IPS-20b (cell line): ENCODE results near the gene ACTR3.
"Not testable (repeated sequence)": the region's sequence is repeated elsewhere in the genome, so short reads cannot be mapped to it uniquely, and the experiment has no call there.

Source experiments
- H3K27ac ChIP-seq: one replicate; pipeline ENCODE4 v1.5.1; 2013; ENCODE audit warnings: low read length
- H3K27me3 ChIP-seq: 2 replicates; pipeline ENCODE4 v1.6.1; 2013; ENCODE audit warnings: mild to moderate bottlenecking, low read length, inconsistent platforms; ENCODE audit not compliant: insufficient read depth
- H3K36me3 ChIP-seq: 2 replicates; pipeline ENCODE4 v1.6.1; 2013; ENCODE audit warnings: low read depth, mild to moderate bottlenecking, inconsistent platforms, low read length, moderate library complexity; ENCODE audit not compliant: insufficient read depth
- H3K4me1 ChIP-seq: 2 replicates; pipeline ENCODE4 v1.6.1; 2013; ENCODE audit warnings: mild to moderate bottlenecking, control low read depth, inconsistent platforms, low read length, moderate library complexity; ENCODE audit not compliant: insufficient read depth
- H3K4me3 ChIP-seq: 2 replicates; pipeline ENCODE4 v1.5.1; 2013; ENCODE audit warnings: mild to moderate bottlenecking, low read length, inconsistent platforms
- H3K9ac ChIP-seq: 2 replicates; pipeline ENCODE4 v1.6.1; 2013; ENCODE audit warnings: low read depth, mild to moderate bottlenecking, inconsistent platforms, low read length, moderate library complexity
- H3K9me3 ChIP-seq: 2 replicates; pipeline ENCODE4 v1.6.1; 2013; ENCODE audit warnings: mild to moderate bottlenecking, low read depth, low read length, inconsistent platforms; ENCODE audit not compliant: insufficient read depth

ACTR3 gene

DNA sequence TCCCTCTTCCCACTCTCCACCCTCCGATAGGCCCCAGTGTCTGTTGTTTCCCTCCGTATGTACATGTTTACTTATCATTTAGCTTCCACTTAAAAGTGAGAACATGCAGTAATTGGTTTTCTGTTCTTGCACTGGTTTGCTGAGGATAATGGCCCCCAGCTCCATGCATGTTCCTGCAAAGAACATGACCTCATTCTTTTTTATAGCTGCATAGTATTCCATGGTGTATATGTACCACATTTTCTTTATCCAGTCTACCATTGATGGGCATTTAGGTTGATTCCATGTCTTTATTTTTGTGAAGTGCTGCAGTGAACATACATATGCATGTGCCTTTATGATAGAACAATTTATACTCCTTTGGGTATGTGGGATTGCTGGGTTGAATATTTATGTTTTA is 55.9 kb downstream of the ACTR3 start:
- not testable (repeated sequence) for H3K27me3 ChIP-seq, H3K4me1 ChIP-seq, H3K9me3 ChIP-seq, H3K9ac ChIP-seq, H3K27ac ChIP-seq, H3K4me3 ChIP-seq
- H3K36me3 ChIP-seq, result peaks cover 82% of the 10 kb centered on the region

DNA sequence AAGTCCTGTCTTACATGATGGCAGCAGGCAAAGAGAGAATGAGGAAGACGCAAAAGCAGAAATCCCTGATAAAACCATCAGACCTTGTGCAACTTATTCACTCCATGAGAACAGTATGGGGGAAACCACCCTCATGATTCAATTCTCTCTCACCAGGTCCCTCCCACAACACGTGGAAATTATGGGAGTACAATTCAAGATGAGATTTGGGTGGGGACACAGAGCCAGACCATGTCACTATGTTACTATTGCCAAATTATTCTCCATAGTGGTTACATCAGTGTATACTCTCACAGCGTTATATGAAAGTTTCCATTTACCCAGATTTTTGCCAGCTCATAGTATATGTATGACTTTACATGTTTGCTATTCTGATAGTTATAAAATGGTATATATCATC is 61.0 kb downstream of the ACTR3 start:
- not testable (repeated sequence) for H3K9me3 ChIP-seq, H3K27ac ChIP-seq, H3K27me3 ChIP-seq, H3K9ac ChIP-seq, H3K4me1 ChIP-seq, H3K4me3 ChIP-seq
- H3K36me3 ChIP-seq, result peaks cover 90% of the 10 kb centered on the region

DNA sequence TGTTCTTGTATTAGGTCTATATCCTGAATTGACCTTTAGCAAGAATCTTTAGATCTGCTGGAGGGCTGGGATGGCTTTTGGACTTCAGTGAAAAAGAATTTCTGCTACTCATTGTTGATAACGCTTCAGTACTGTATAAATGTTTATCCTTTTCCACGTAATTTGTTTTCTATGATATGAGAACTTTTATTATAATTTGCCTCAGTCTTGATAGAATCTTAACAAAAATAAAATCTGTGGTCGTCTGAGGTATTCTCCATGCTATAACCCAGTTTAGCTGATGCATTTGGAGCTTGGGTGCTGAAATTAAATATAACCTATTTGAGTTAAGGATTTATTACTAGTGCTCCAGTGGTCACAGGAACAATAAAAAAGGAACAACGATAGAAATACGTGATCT is 71.1 kb downstream of the ACTR3 start:
- Histone ChIP-seq H3K4me3 (no peak overlapping the region), H3K27ac (no peak overlapping the region), H3K36me3 (peaks cover 19% of the 10 kb centered on the region), H3K27me3 (no peaks in the 10 kb centered on the region), H3K4me1 (no peaks in the 10 kb centered on the region), H3K9me3 (no peaks in the 10 kb centered on the region), H3K9ac (no peak overlapping the region)

DNA sequence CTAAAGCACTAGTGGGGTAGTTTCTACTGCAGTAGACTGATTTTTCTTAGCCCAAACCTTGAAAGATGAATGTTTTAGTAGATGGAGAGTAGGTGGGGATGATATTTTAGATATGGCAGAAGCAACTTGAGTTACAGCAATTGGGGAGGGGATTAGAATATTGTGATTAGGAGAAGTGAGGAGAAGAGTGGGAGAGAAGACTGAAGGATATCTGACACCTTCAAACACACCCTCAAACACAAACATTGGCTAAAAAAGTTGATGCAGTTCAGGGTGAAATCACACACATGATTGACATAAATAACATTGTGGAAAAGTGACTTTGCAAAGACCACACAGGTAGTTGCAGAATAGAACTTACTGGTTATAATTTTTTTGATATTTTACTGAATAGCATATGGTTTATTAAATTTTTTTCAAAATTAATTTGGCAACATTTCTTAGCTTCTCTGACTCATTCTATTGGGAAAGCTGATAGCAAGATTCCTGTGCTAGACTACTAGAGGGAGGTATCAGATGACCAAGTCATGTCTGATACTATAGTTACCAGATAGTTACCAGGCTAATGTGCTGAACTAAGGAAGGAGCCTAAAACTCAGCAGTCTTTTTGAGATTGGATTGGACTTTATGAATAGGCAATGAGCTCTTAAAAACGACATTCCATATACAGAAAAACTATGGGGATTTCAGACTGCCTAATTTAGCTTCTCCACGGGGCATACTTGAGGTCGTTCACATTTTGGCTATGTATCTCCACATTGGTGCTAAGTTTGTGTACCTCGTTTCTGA is 73.0 kb downstream of the ACTR3 start:
- Histone ChIP-seq H3K27me3 (no peaks in the 10 kb centered on the region), H3K27ac (no peak overlapping the region), H3K9ac (no peak overlapping the region), H3K4me1 (no peaks in the 10 kb centered on the region), H3K4me3 (no peak overlapping the region), H3K9me3 (no peaks in the 10 kb centered on the region), H3K36me3 (peaks cover 2% of the 10 kb centered on the region)

DNA sequence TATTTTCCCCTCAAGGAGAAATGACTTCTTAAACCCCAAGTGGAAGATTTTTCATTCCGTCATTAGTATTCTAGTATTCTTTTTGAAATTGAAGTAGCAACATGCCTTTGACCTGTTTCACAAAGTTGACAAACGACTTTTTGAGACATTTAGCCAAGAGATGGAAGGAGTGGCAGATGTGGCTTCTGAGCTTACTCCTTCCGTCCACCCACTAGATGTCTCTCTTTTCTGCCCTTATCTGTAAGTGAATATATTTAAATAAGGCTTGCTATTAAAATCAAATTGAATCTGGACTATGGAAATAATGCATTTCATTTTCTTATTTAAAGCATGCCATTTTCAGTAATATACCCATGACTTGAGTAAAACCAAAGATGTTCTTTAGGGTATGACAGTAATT is 74.1 kb downstream of the ACTR3 start:
- Histone ChIP-seq H3K9me3 (no peaks in the 10 kb centered on the region), H3K4me3 (no peak overlapping the region), H3K9ac (no peak overlapping the region), H3K27ac (no peak overlapping the region), H3K36me3 (no peaks in the 10 kb centered on the region; the same call in 1 of the 2 replicates), H3K27me3 (no peaks in the 10 kb centered on the region), H3K4me1 (no peaks in the 10 kb centered on the region)

DNA sequence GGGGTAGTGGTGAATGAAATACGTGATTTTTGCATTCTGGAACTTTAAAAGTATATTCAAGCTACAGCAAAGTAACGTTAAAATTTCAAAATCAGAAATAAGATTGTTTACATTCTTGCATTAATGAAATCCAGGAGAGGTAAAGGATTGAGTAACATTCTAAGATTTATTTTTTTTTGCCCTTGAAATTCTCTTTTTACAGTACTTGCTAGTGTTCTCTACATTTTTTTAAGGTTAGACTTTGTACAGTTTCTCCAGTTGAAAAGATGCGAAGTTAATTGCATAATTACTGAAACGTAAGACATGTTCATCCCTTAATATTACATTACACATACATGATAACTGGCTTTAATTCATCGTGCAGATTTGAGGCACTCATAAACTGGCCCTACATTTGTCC is 74.5 kb downstream of the ACTR3 start:
- H3K9ac ChIP-seq, result no peak overlapping the region
- no peaks in the 10 kb centered on the region for H3K9me3 ChIP-seq
- no peaks in the 10 kb centered on the region for H3K27me3 ChIP-seq
- no peaks in the 10 kb centered on the region; the same call in 1 of the 2 replicates for H3K36me3 ChIP-seq
- no peak overlapping the region for H3K27ac ChIP-seq
- no peaks in the 10 kb centered on the region for H3K4me1 ChIP-seq
- H3K4me3 ChIP-seq, result no peak overlapping the region

DNA sequence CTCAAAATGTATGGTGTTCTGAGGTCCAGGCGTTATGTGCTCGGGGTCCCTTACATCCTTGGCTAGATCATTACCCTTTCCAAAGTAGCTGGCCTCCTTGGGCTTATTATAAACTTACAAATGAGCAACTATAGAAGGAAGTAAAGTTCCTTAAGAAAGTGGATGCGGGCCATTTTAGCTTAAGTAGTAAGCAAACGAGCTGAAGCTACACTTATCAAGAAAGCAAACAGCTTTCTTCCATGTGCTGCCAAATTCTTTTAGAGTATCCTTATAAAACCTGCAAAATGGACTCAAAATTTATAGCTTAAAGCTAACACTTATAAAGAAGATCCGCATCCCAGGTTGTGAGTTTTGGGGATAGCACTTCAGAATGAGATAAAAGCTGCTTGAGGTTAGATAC is 75.3 kb downstream of the ACTR3 start:
- H3K36me3 ChIP-seq, result no peaks in the 10 kb centered on the region
- no peak overlapping the region for H3K4me3 ChIP-seq
- H3K9ac ChIP-seq, result no peak overlapping the region
- H3K4me1 ChIP-seq, result no peaks in the 10 kb centered on the region
- H3K27ac ChIP-seq, result no peak overlapping the region
- H3K27me3 ChIP-seq, result no peaks in the 10 kb centered on the region
- H3K9me3 ChIP-seq, result no peaks in the 10 kb centered on the region

DNA sequence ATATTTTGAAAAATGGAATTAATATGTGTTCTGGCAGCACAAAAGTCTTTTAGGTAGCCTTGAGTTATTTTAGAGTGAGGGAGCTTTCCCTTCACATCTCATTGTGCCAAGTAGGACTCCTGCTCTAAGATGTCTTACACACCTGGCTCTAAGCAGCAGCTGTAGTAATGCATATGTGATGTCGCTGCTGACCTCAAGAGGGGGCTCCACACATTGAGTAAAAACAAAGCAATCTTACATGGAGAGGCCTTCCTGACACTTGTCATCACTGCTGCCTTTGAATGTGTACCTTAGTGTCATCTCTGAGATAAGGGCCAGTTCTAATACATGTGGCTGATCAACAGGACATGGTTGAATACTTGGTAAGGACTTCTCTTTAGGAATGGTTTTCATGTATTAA is 75.8 kb downstream of the ACTR3 start:
- Histone ChIP-seq H3K4me3 (no peak overlapping the region), H3K36me3 (no peaks in the 10 kb centered on the region), H3K27me3 (no peaks in the 10 kb centered on the region), H3K9me3 (no peaks in the 10 kb centered on the region), H3K9ac (no peak overlapping the region), H3K27ac (no peak overlapping the region), H3K4me1 (no peaks in the 10 kb centered on the region)

DNA sequence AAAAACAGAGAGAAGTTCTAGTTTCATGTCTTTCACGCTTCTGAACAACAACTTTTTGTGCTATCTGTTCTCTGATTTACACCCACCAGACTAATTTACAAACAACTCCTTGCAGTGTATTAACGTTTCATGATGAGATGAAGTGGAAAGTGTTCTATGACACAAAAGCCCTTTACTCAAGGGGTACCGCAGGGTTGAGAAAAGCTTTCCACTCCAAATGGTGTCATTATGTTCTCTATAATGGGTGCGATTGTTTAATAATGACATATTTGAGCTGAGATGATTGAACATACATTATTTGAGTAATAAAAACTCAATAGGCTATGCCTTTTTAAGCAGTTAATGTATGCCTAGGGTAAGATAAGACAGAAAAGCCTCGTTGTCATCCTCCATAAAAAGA is 76.3 kb downstream of the ACTR3 start:
- H3K9me3 ChIP-seq, result no peaks in the 10 kb centered on the region

DNA sequence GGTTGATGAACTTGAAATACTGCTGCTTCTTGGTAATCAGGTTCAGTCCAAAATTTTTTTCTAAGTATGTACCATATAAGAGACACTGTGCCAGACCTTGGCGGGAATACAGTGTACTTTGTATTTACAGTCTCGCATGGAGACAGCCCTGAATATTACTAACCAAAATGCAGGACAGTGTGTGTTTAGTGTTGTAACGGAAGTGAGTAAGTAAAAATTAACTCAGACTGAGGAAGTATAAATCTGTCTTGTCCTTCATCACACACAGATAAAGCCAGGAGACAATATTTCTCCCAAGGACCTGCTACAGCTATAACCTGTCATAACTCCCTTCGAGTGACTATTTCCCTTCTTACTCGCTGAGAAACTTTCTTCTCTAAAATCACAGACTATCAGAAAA is 76.9 kb downstream of the ACTR3 start:
- Histone ChIP-seq H3K4me3 (no peak overlapping the region), H3K27ac (no peak overlapping the region), H3K36me3 (no peaks in the 10 kb centered on the region), H3K27me3 (no peaks in the 10 kb centered on the region), H3K9ac (no peak overlapping the region), H3K4me1 (no peaks in the 10 kb centered on the region), H3K9me3 (no peaks in the 10 kb centered on the region)

More for the DNA sequence above, 76.3 kb downstream of the ACTR3 start:
- Histone ChIP-seq H3K27ac (no peak overlapping the region), H3K9ac (no peak overlapping the region), H3K4me1 (no peaks in the 10 kb centered on the region), H3K4me3 (no peak overlapping the region), H3K36me3 (no peaks in the 10 kb centered on the region), H3K27me3 (no peaks in the 10 kb centered on the region)

DNA sequence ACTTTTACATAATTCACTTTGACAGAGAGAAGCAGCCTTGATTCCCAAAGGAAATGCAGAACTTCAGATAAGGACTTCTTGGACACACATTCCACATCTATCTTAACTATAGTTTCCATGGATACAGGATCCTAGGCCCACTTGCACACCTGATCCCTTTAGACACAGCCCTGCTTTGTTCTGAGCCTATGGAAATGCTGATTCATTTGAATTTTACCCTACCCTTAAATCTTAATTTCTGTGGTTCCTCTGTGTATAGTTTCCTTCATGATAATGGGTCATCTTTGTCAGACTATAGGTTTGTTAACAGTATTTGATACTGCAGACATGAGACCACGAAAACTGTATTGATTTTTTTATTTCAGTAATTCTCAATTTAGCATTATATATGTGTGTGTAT is 77.4 kb downstream of the ACTR3 start:
- Histone ChIP-seq H3K4me3 (no peak overlapping the region), H3K9me3 (no peaks in the 10 kb centered on the region), H3K36me3 (no peaks in the 10 kb centered on the region), H3K27me3 (no peaks in the 10 kb centered on the region), H3K4me1 (no peaks in the 10 kb centered on the region), H3K27ac (no peak overlapping the region), H3K9ac (no peak overlapping the region)

DNA sequence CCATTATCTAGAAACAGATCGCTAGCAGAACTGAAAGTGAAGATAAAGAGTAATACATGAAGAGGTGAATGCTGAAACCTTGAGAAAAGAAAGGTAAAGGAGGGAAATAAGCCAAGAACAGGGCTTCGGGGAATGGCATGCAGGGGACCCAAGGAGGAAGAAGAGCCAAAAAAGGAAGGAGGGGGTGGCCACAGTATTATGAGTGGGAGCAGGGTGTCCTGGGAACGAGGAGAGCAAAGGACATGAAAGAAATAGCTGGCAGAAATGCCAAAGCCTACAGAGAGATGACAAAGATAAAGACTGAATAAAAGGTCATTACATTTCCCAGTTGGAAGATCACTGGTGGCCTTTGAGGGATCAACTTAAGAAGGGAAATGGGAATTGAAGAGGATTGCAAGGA is 82.9 kb downstream of the ACTR3 start:
- H3K36me3 ChIP-seq, result no peaks in the 10 kb centered on the region
- H3K4me1 ChIP-seq, result no peaks in the 10 kb centered on the region; the same call in 1 of the 2 replicates
- H3K4me3 ChIP-seq, result no peak overlapping the region
- H3K27me3 ChIP-seq, result no peaks in the 10 kb centered on the region
- H3K9me3 ChIP-seq, result no peaks in the 10 kb centered on the region
- H3K9ac ChIP-seq, result no peak overlapping the region
- H3K27ac ChIP-seq, result no peak overlapping the region
